ENCODE data around the gene ADIPOR1.

GRCh38 chr1:202968351-202968750, 10.2 kb upstream of the ADIPOR1 start:
- TF ChIP-seq, protein P1, sequence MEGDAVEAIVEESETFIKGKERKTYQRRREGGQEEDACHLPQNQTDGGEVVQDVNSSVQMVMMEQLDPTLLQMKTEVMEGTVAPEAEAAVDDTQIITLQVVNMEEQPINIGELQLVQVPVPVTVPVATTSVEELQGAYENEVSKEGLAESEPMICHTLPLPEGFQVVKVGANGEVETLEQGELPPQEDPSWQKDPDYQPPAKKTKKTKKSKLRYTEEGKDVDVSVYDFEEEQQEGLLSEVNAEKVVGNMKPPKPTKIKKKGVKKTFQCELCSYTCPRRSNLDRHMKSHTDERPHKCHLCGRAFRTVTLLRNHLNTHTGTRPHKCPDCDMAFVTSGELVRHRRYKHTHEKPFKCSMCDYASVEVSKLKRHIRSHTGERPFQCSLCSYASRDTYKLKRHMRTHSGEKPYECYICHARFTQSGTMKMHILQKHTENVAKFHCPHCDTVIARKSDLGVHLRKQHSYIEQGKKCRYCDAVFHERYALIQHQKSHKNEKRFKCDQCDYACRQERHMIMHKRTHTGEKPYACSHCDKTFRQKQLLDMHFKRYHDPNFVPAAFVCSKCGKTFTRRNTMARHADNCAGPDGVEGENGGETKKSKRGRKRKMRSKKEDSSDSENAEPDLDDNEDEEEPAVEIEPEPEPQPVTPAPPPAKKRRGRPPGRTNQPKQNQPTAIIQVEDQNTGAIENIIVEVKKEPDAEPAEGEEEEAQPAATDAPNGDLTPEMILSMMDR (IDR thresholded peaks at IDR 0.05 in 8 of 11, conservative IDR thresholded peaks at IDR 0.05 in 3 of 11) = no peak
- no peak for TF ChIP-seq POLR2A (IDR thresholded peaks at IDR 0.05)

All from spleen (tissue), 7 donors.